Activated naive CD8-positive, alpha-beta T cell treated with anti-CD3 and anti-CD28 coated beads, Interleukin-2, amount 50 U/mL, for 24 hours (primary cell): ENCODE measurements around the gene LAMP2.
A peak's percentile ranks its signal among the peaks of the same experiment; 100 is the strongest.
"Not testable (repeated sequence)": the region's sequence is repeated elsewhere in the genome, so short reads cannot be mapped to it uniquely, and the experiment has no call there.

ENCODE experiments used
- ATAC-seq: fragments of 150-1000 bp; cut with Tn5 transposase; one replicate; pipeline ENCODE4 v1.10.0; 2021
- DNase-seq: peaks from one replicate; pipeline ENCODE4 v3.0.0; 2021
- H3K27ac Mint-ChIP-seq: one replicate; pipeline ENCODE4 v1.8.0; 2021; ENCODE audit warnings: mild to moderate bottlenecking, mixed read lengths
- H3K27me3 Mint-ChIP-seq: one replicate; pipeline ENCODE4 v1.8.0; 2021; ENCODE audit warnings: mixed read lengths
- H3K36me3 Mint-ChIP-seq: one replicate; pipeline ENCODE4 v1.8.0; 2021; ENCODE audit warnings: low read depth, mixed read lengths
- H3K4me1 Mint-ChIP-seq: one replicate; pipeline ENCODE4 v1.8.0; 2021; ENCODE audit warnings: mixed read lengths
- H3K4me3 Mint-ChIP-seq: one replicate; pipeline ENCODE4 v1.8.0; 2021; ENCODE audit warnings: mild to moderate bottlenecking, moderate library complexity, mixed read lengths
- H3K9me3 Mint-ChIP-seq: one replicate; pipeline ENCODE4 v1.8.0; 2021; ENCODE audit warnings: mixed read lengths

Gene LAMP2

GRCh38 chrX:120469657-120470056, 561 bp upstream of the LAMP2 start:
- not testable (repeated sequence) for H3K27me3 Mint-ChIP-seq, H3K27ac Mint-ChIP-seq, ATAC-seq, H3K9me3 Mint-ChIP-seq, H3K36me3 Mint-ChIP-seq, DNase-seq
- H3K4me3 Mint-ChIP-seq: peak overlapping the region; percentile 97
- peaks cover 25% of the 10 kb centered on the region for H3K4me1 Mint-ChIP-seq

- no peaks in the 10 kb centered on the region for H3K27me3 Mint-ChIP-seq
- no peaks in the 10 kb centered on the region for H3K9me3 Mint-ChIP-seq
- DNase-seq (no peak), ATAC-seq (no peak)
- H3K36me3 Mint-ChIP-seq: peaks cover 4% of the 10 kb centered on the region
- peak overlapping the region; percentile 97 for H3K4me3 Mint-ChIP-seq
- H3K27ac Mint-ChIP-seq: peak overlapping the region; percentile 92
- peaks cover 32% of the 10 kb centered on the region for H3K4me1 Mint-ChIP-seq
Measured at GRCh38 chrX:120468479-120468824, 644 bp downstream of the LAMP2 start.

DNA sequence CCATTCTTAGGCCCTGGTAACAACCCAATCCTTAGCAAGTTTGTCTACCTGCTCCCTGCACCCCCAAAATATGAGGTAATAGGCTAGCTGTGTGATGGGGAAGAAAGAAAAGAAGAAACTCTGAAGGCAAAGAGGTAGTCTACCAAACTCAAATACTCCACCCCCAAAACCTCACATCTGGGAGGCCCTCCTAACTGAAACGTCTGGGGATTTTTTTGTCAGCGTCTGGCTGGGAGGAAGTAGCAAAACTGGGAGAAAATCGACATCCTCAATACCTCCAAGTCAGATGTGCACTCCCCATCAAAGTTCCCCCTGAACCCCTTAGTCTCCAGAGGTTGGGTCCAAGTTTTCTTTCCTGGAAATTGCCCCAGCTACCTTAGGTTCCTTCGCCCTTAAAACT, 1.0 kb downstream of the LAMP2 start:
- Mint-ChIP-seq H3K9me3 (no peaks in the 10 kb centered on the region), H3K4me1 (peaks cover 33% of the 10 kb centered on the region), H3K27ac (peak overlapping the region; percentile 92), H3K36me3 (peaks cover 4% of the 10 kb centered on the region), H3K27me3 (no peaks in the 10 kb centered on the region), H3K4me3 (peak overlapping the region; percentile 97)
- DNase-seq (no peak), ATAC-seq (no peak)

DNA sequence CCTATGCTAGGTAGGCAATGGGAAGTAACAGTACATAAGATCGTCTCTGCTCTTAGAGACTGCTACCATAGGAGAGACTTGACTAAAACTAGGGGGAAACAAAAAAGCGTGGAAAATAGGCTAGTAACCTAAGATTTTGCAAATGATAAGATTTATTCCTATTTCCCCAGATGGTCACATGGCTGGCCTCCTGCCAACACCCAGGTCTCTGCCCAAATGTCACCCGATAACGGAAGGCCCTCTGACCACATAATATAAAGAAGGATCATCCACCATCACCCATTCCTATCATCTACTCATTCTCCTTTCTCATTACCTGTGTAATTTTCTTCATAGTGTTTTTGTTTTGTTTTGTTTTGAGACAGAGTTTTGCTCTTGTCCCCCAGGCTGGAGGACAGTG, 4.7 kb downstream of the LAMP2 start:
- ATAC-seq (no peak), DNase-seq (no peak)
- no peak overlapping the region for H3K4me3 Mint-ChIP-seq
- H3K27me3 Mint-ChIP-seq: no peaks in the 10 kb centered on the region
- H3K36me3 Mint-ChIP-seq: peaks cover 4% of the 10 kb centered on the region
- no peak overlapping the region for H3K27ac Mint-ChIP-seq
- peaks cover 35% of the 10 kb centered on the region for H3K4me1 Mint-ChIP-seq
- no peaks in the 10 kb centered on the region for H3K9me3 Mint-ChIP-seq

- Mint-ChIP-seq H3K4me3 (no peak overlapping the region), H3K4me1 (peaks cover 42% of the 10 kb centered on the region), H3K27ac (no peak overlapping the region), H3K27me3 (no peaks in the 10 kb centered on the region), H3K36me3 (peaks cover 4% of the 10 kb centered on the region), H3K9me3 (no peaks in the 10 kb centered on the region)
- no peak for DNase-seq
- no peak for ATAC-seq
Measured at GRCh38 chrX:120463241-120463640, 5.9 kb downstream of the LAMP2 start.

- no peak overlapping the region for H3K27ac Mint-ChIP-seq
- no peaks in the 10 kb centered on the region for H3K27me3 Mint-ChIP-seq
- DNase-seq (no peak), ATAC-seq (no peak)
- H3K4me1 Mint-ChIP-seq: peaks cover 47% of the 10 kb centered on the region
- no peaks in the 10 kb centered on the region for H3K9me3 Mint-ChIP-seq
- no peak overlapping the region for H3K4me3 Mint-ChIP-seq
- peaks cover 4% of the 10 kb centered on the region for H3K36me3 Mint-ChIP-seq
Measured at GRCh38 chrX:120462370-120462769, 6.7 kb downstream of the LAMP2 start.

- Mint-ChIP-seq H3K9me3 (no peaks in the 10 kb centered on the region), H3K4me3 (no peak overlapping the region), H3K27ac (no peak overlapping the region), H3K4me1 (peaks cover 37% of the 10 kb centered on the region), H3K27me3 (no peaks in the 10 kb centered on the region), H3K36me3 (no peaks in the 10 kb centered on the region)
- DNase-seq (no peak), ATAC-seq (no peak)
Measured at GRCh38 chrX:120459309-120459708, 9.8 kb downstream of the LAMP2 start.

- Mint-ChIP-seq H3K4me3 (no peak overlapping the region), H3K4me1 (peaks cover 32% of the 10 kb centered on the region), H3K9me3 (no peaks in the 10 kb centered on the region), H3K27me3 (no peaks in the 10 kb centered on the region), H3K36me3 (peaks cover 2% of the 10 kb centered on the region), H3K27ac (no peak overlapping the region)
- DNase-seq (no peak), ATAC-seq (peak; percentile 77)
Measured at GRCh38 chrX:120457766-120458180, 11.3 kb downstream of the LAMP2 start.

GRCh38 chrX:120456973-120457372, 12.1 kb downstream of the LAMP2 start:
- ATAC-seq (peak; percentile 63), DNase-seq (no peak)
- H3K4me1 Mint-ChIP-seq: peaks cover 32% of the 10 kb centered on the region
- peaks cover 2% of the 10 kb centered on the region for H3K36me3 Mint-ChIP-seq
- H3K27me3 Mint-ChIP-seq: no peaks in the 10 kb centered on the region
- H3K27ac Mint-ChIP-seq: peak overlapping the region; percentile 72
- no peak overlapping the region for H3K4me3 Mint-ChIP-seq
- no peaks in the 10 kb centered on the region for H3K9me3 Mint-ChIP-seq

DNA sequence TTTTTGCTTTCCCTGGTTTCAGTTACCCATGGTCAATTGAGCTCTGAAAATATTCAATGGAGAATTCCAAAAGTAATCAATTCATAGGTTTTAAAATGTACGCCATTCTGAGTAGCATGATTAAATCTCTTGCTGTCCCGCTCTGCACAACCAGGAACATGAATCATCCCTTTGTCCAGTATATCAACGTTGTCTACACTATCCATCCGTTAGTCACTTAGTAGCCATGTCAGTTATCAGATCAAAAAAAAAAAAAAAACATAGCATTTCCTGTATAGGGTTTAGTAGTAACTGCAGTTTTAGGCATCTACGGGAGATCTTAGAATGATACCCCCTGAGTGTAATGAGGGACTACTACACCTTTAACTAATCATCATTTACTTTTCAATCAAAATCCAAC, 15.1 kb downstream of the LAMP2 start:
- peaks cover 25% of the 10 kb centered on the region for H3K4me1 Mint-ChIP-seq
- no peak overlapping the region for H3K27ac Mint-ChIP-seq
- H3K9me3 Mint-ChIP-seq: no peaks in the 10 kb centered on the region
- H3K4me3 Mint-ChIP-seq: no peak overlapping the region
- ATAC-seq (no peak), DNase-seq (no peak)
- H3K36me3 Mint-ChIP-seq: peaks cover 2% of the 10 kb centered on the region
- no peaks in the 10 kb centered on the region for H3K27me3 Mint-ChIP-seq

DNA sequence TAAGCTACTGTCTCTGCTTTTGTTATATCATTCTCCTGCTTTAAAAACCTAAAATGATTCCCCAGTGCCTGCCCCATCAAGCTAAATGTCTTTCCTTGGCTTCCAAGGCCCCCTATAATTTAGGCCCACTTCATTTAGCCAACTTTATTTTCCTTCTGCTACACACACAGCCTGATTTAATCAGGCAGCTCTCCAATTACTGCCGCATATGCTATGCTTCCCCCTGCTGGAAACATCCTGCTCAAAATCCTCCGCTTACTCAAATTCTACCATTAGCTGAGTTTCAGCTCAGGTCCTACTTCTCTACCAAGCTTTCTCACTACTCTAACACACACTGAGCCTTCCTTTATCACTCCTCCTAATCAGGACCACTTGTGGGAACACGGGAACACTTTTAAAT, 17.0 kb downstream of the LAMP2 start:
- no peak overlapping the region for H3K27ac Mint-ChIP-seq
- ATAC-seq (no peak), DNase-seq (no peak)
- H3K4me3 Mint-ChIP-seq: no peak overlapping the region
- H3K27me3 Mint-ChIP-seq: no peaks in the 10 kb centered on the region
- H3K36me3 Mint-ChIP-seq: peaks cover 2% of the 10 kb centered on the region
- peaks cover 6% of the 10 kb centered on the region for H3K4me1 Mint-ChIP-seq
- H3K9me3 Mint-ChIP-seq: no peaks in the 10 kb centered on the region

GRCh38 chrX:120450163-120450562, 18.9 kb downstream of the LAMP2 start:
- Mint-ChIP-seq H3K4me3 (no peak overlapping the region), H3K4me1 (no peaks in the 10 kb centered on the region), H3K27ac (no peak overlapping the region), H3K9me3 (no peaks in the 10 kb centered on the region), H3K36me3 (peaks cover 9% of the 10 kb centered on the region), H3K27me3 (no peaks in the 10 kb centered on the region)
- no peak for ATAC-seq
- DNase-seq: no peak

DNA sequence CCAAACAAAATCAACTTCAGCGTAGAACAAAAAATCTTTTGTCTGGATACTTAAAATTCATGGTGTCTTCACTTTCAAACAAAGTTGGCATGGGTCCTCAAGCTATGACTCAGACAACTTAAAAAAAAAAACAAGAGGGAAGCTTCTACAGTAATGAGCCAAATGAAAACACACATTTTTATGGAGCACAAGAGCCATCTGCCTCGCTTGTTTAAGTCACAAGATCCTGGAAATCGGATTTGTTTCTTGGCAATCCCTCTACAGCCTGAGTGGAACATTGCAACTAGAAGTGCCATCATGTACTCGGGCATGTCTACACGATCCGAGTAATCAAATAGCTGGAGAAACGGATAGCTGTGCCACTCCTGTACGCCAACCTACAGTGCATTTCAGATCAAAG, 22.6 kb downstream of the LAMP2 start:
- no peaks in the 10 kb centered on the region for H3K27me3 Mint-ChIP-seq
- H3K36me3 Mint-ChIP-seq: peaks cover 21% of the 10 kb centered on the region

GRCh38 chrX:120439921-120440320, 29.2 kb downstream of the LAMP2 start:
- Mint-ChIP-seq H3K4me3 (no peak overlapping the region), H3K9me3 (no peaks in the 10 kb centered on the region), H3K36me3 (peaks cover 16% of the 10 kb centered on the region)

More for the DNA sequence above, 22.6 kb downstream of the LAMP2 start:
- ATAC-seq: no peak
- no peak for DNase-seq
- H3K4me3 Mint-ChIP-seq: no peak overlapping the region
- no peak overlapping the region for H3K27ac Mint-ChIP-seq
- no peaks in the 10 kb centered on the region for H3K4me1 Mint-ChIP-seq
- H3K9me3 Mint-ChIP-seq: no peaks in the 10 kb centered on the region

DNA sequence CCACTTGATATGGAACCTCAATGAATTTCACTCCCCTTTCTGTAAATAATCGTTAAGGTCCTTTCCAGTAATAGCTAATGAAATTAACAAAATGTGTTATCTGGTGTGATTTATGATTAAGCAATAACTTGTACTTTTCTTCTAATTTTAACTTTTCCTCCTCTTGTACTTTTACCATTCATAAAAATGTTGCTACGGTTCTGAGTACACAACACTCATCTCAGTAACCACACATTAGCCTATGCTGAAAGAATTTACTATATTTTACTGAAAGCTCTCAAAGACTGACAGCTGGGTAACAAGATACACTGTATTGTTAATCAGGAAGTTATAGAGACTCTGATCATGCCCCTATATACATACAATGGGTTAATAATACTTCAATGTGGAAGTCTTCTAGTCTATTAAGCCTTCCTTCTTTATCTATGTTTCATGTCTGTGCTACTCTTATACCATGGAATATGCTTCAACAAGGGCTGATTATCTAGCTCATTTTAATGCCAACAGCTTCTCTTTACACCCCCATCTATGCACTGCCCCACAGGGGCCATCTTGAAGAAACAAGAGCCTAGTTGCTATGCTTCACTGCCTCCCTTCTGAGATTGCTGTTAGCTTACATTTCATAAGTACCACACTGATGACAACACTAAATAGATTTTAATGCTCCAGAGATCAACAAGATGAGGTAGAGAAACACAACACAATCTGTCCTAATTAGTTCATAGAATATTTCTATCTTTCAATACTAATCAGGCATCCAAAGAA, 39.1 kb downstream of the LAMP2 start:
- H3K4me3 Mint-ChIP-seq: no peak overlapping the region
- DNase-seq (no peak), ATAC-seq (no peak)
- no peaks in the 10 kb centered on the region for H3K9me3 Mint-ChIP-seq
- no peaks in the 10 kb centered on the region for H3K27me3 Mint-ChIP-seq
- H3K4me1 Mint-ChIP-seq: peaks cover 6% of the 10 kb centered on the region
- H3K36me3 Mint-ChIP-seq: no peaks in the 10 kb centered on the region
- no peak overlapping the region for H3K27ac Mint-ChIP-seq

More at GRCh38 chrX:120439921-120440320, 29.2 kb downstream of the LAMP2 start:
- ATAC-seq: no peak
- no peaks in the 10 kb centered on the region for H3K27me3 Mint-ChIP-seq
- no peak for DNase-seq
- H3K4me1 Mint-ChIP-seq: no peaks in the 10 kb centered on the region
- no peak overlapping the region for H3K27ac Mint-ChIP-seq

- H3K4me3 Mint-ChIP-seq: no peak overlapping the region
- H3K27ac Mint-ChIP-seq: no peak overlapping the region
- peaks cover 6% of the 10 kb centered on the region for H3K4me1 Mint-ChIP-seq
- ATAC-seq (no peak), DNase-seq (no peak)
- H3K36me3 Mint-ChIP-seq: no peaks in the 10 kb centered on the region
- H3K9me3 Mint-ChIP-seq: no peaks in the 10 kb centered on the region
- no peaks in the 10 kb centered on the region for H3K27me3 Mint-ChIP-seq
Measured at GRCh38 chrX:120428309-120428708, 40.8 kb downstream of the LAMP2 start.
